WTC11 (cell line): ENCODE data around the gene SSH2. TPM values are rescaled to one million over a fixed set of nuclear protein-coding genes. Genes with fewer than 3 reads are reported as not detected.

Source experiments
- ATAC-seq: fragments of 200-7000 bp; cut with Tn5 transposase; 2 replicates; pipeline ENCODE4 v1.10.0; 2021; ENCODE audit warnings: mild to moderate bottlenecking, moderate library complexity
- CTCF ChIA-PET: fragments of 300-600 bp; sonication (Branson Sonifier 250); formaldehyde crosslinking; loops from one replicate; lab custom pipeline; 2021; ENCODE audit warnings: antibody characterized with exemption; lab: Charles Lee
- POLR2A ChIA-PET: fragments of 350-600 bp; sonication (Branson Sonifier 250); formaldehyde crosslinking; loops from one replicate; lab custom pipeline; 2021; ENCODE audit warnings: antibody characterized with exemption; lab: Charles Lee
- DNase-seq: peaks from one replicate; pipeline ENCODE4 v3.0.0; 2021; ENCODE audit warnings: low spot score
- H3K27ac Mint-ChIP-seq: 2 replicates; pipeline ENCODE4 v1.8.0; 2021; ENCODE audit warnings: mixed read lengths
- H3K27me3 Mint-ChIP-seq: 2 replicates; pipeline ENCODE4 v1.8.0; 2021; ENCODE audit warnings: low read depth, mild to moderate bottlenecking, moderate library complexity, mixed read lengths
- H3K36me3 Mint-ChIP-seq: 2 replicates; pipeline ENCODE4 v1.8.0; 2021; ENCODE audit warnings: mixed read lengths
- H3K4me1 Mint-ChIP-seq: 2 replicates; pipeline ENCODE4 v1.8.0; 2022; ENCODE audit warnings: mixed read lengths
- H3K4me3 Mint-ChIP-seq: 2 replicates; pipeline ENCODE4 v1.8.0; 2021; ENCODE audit warnings: mild to moderate bottlenecking, moderate library complexity, mixed read lengths
- H3K9me3 Mint-ChIP-seq: 2 replicates; pipeline ENCODE4 v1.8.0; 2021; ENCODE audit warnings: mixed read lengths
- ATF6 ChIP-seq: sonication (generic); formaldehyde crosslinking; IDR thresholded peaks from 2 replicates; pipeline ENCODE4 v1.8.1; 2023; ENCODE audit warnings: mild to moderate bottlenecking, missing genetic modification reagents
- CBFB ChIP-seq: sonication (generic); formaldehyde crosslinking; IDR thresholded peaks from 2 replicates; pipeline ENCODE4 v1.8.1; 2022; ENCODE audit warnings: mild to moderate bottlenecking, low read depth, missing genetic modification reagents
- CDX4 ChIP-seq: fragments of 250-450 bp; sonication (Bioruptor Pico); IDR thresholded peaks from 2 replicates; pipeline ENCODE4 v1.9.0; 2021; ENCODE audit warnings: moderate library complexity, mild to moderate bottlenecking, inconsistent platforms, borderline replicate concordance
- ERG ChIP-seq: fragments of 250-450 bp; sonication (Bioruptor Pico); IDR thresholded peaks from 2 replicates; pipeline ENCODE4 v1.8.0; 2021; ENCODE audit warnings: mild to moderate bottlenecking
- ETV6 ChIP-seq: sonication (generic); formaldehyde crosslinking; IDR thresholded peaks from 2 replicates; pipeline ENCODE4 v1.8.1; 2022; ENCODE audit warnings: mild to moderate bottlenecking, missing genetic modification reagents
- FOXK1 ChIP-seq: sonication (generic); formaldehyde crosslinking; IDR thresholded peaks from 2 replicates; pipeline ENCODE4 v1.8.0; 2022; ENCODE audit warnings: mild to moderate bottlenecking, moderate library complexity, missing genetic modification reagents
- FOXP1 ChIP-seq: sonication (generic); formaldehyde crosslinking; IDR thresholded peaks from 2 replicates; pipeline ENCODE4 v1.8.0; 2022; ENCODE audit warnings: missing genetic modification reagents, mild to moderate bottlenecking, moderate library complexity, borderline replicate concordance
- HMGA2 ChIP-seq: fragments of 250-450 bp; sonication (Bioruptor Pico); IDR thresholded peaks from 2 replicates; pipeline ENCODE4 v1.4.0; 2021; ENCODE audit warnings: mild to moderate bottlenecking, moderate library complexity
- JAZF1 ChIP-seq: fragments of 250-450 bp; sonication (Bioruptor Pico); IDR thresholded peaks from 2 replicates; pipeline ENCODE4 v1.9.0; 2021; ENCODE audit warnings: moderate library complexity, mild to moderate bottlenecking, inconsistent platforms
- NFATC4 ChIP-seq: fragments of 250-450 bp; sonication (Bioruptor Pico); IDR thresholded peaks from 2 replicates; pipeline ENCODE4 v1.9.0; 2021; ENCODE audit warnings: mild to moderate bottlenecking
- OVOL2 ChIP-seq: fragments of 250-450 bp; sonication (Bioruptor Pico); IDR thresholded peaks from 2 replicates; pipeline ENCODE4 v1.9.0; 2021; ENCODE audit warnings: mild to moderate bottlenecking, borderline replicate concordance
- PREB ChIP-seq: sonication (generic); formaldehyde crosslinking; IDR thresholded peaks from 2 replicates; pipeline ENCODE4 v1.8.1; 2022; ENCODE audit warnings: mild to moderate bottlenecking, missing genetic modification reagents, moderate library complexity, borderline replicate concordance
- RELA ChIP-seq: sonication (generic); formaldehyde crosslinking; IDR thresholded peaks from 2 replicates; pipeline ENCODE4 v1.8.1; 2022; ENCODE audit warnings: missing genetic modification reagents, mild to moderate bottlenecking, borderline replicate concordance
- SMAD3 ChIP-seq: sonication (generic); formaldehyde crosslinking; IDR thresholded peaks from 2 replicates; pipeline ENCODE4 v1.8.0; 2022; ENCODE audit warnings: missing genetic modification reagents, mild to moderate bottlenecking, borderline replicate concordance
- SP1 ChIP-seq: sonication (generic); formaldehyde crosslinking; conservative IDR thresholded peaks from 2 replicates; pipeline ENCODE4 v1.8.1; 2022; ENCODE audit warnings: missing genetic modification reagents
- TEAD4 ChIP-seq: sonication (generic); formaldehyde crosslinking; IDR thresholded peaks from 2 replicates; pipeline ENCODE4 v1.8.0; 2022; ENCODE audit warnings: mild to moderate bottlenecking, missing genetic modification reagents
- USF2 ChIP-seq: sonication (generic); formaldehyde crosslinking; IDR thresholded peaks from 2 replicates; pipeline ENCODE4 v1.8.1; 2023; ENCODE audit warnings: mild to moderate bottlenecking, missing genetic modification reagents, moderate library complexity
- ZBTB21 ChIP-seq: sonication (generic); formaldehyde crosslinking; IDR thresholded peaks from 2 replicates; pipeline ENCODE4 v1.8.1; 2023; ENCODE audit warnings: mild to moderate bottlenecking, missing genetic modification reagents, borderline replicate concordance
- ZNF416 ChIP-seq: fragments of 250-450 bp; sonication (Bioruptor Pico); IDR thresholded peaks from 2 replicates; pipeline ENCODE4 v1.9.0; 2021; ENCODE audit warnings: mild to moderate bottlenecking, inconsistent platforms
- total RNA-seq: library from RNA; stranded (reverse); gene quantifications from 3 replicates; pipeline ENCODE4 v1.2.3, GENCODE V29; 2021
- TF ChIP-seq, protein P1 (sequence below): sonication (generic); formaldehyde crosslinking; IDR thresholded peaks from 2 replicates; pipeline ENCODE4 v1.8.1; 2022; ENCODE audit warnings: low read depth, mild to moderate bottlenecking, moderate library complexity, missing genetic modification reagents, borderline replicate concordance
- TF ChIP-seq, protein P2 (sequence below): sonication (generic); formaldehyde crosslinking; IDR thresholded peaks from 2 replicates; pipeline ENCODE4 v1.8.0; 2022; ENCODE audit warnings: mild to moderate bottlenecking, missing genetic modification reagents
- TF ChIP-seq, protein P3 (sequence below): sonication (generic); formaldehyde crosslinking; IDR thresholded peaks from 2 replicates; pipeline ENCODE4 v1.8.0; 2022; ENCODE audit warnings: mild to moderate bottlenecking, missing genetic modification reagents
- TF ChIP-seq, protein P4 (sequence below): sonication (generic); formaldehyde crosslinking; IDR thresholded peaks from 2 replicates; pipeline ENCODE4 v1.8.1; 2022; ENCODE audit warnings: low read depth, missing genetic modification reagents, borderline replicate concordance

The SSH2 gene
- total RNA-seq, 1 experiment from 2014 or later = 14.3 TPM

DNA sequence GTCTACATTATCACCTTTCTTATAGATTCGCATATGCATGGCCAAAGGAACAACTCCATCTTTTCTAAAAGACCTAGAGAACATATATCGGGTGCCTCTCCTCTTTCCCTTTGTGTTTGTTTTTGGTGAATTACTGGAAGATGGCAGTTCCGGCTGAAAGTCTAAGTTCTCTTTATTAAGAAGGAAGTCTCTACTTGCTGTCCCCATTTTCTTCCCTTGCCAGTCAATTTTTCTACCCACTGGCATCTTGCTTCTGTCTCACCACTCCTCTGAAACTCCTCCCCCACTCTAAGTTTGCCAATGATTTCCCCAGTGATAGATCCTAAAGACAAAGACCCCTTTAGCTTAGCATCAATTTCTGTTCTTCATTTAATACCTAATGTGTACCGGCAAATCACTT is 213.5 kb downstream of the SSH2 start:
- H3K27me3 Mint-ChIP-seq = no peaks in the 10 kb centered on the region
- DNase-seq (no peak), ATAC-seq (no peak)
- TF ChIP-seq FOXP1 (CRISPR knock-in tag) (no peak), TEAD4 (CRISPR knock-in tag) (no peak), PREB (CRISPR knock-in tag) (no peak), ZNF416 (CRISPR knock-in tag) (no peak), ATF6 (CRISPR knock-in tag) (no peak), OVOL2 (CRISPR knock-in tag) (no peak), NFATC4 (no peak), ERG (CRISPR knock-in tag) (no peak), ETV6 (CRISPR knock-in tag) (no peak), SP1 (CRISPR knock-in tag) (no peak), CBFB (CRISPR knock-in tag) (no peak), JAZF1 (CRISPR knock-in tag) (no peak), RELA (CRISPR knock-in tag) (no peak), FOXK1 (CRISPR knock-in tag) (no peak), ZBTB21 (CRISPR knock-in tag) (no peak), SMAD3 (CRISPR knock-in tag) (no peak), HMGA2 (CRISPR knock-in tag) (no peak)
- TF ChIP-seq, protein P1, sequence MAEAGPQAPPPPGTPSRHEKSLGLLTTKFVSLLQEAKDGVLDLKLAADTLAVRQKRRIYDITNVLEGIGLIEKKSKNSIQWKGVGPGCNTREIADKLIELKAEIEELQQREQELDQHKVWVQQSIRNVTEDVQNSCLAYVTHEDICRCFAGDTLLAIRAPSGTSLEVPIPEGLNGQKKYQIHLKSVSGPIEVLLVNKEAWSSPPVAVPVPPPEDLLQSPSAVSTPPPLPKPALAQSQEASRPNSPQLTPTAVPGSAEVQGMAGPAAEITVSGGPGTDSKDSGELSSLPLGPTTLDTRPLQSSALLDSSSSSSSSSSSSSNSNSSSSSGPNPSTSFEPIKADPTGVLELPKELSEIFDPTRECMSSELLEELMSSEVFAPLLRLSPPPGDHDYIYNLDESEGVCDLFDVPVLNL (CRISPR knock-in tag) = no peak
- TF ChIP-seq, protein P2, sequence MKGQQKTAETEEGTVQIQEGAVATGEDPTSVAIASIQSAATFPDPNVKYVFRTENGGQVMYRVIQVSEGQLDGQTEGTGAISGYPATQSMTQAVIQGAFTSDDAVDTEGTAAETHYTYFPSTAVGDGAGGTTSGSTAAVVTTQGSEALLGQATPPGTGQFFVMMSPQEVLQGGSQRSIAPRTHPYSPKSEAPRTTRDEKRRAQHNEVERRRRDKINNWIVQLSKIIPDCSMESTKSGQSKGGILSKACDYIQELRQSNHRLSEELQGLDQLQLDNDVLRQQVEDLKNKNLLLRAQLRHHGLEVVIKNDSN (CRISPR knock-in tag) = no peak
- TF ChIP-seq, all 79 proteins: peak for 0
- no peaks in the 10 kb centered on the region for H3K36me3 Mint-ChIP-seq
- H3K4me1 Mint-ChIP-seq = peaks cover 55% of the 10 kb centered on the region
- POLR2A ChIA-PET = no interaction called here
- H3K9me3 Mint-ChIP-seq = no peaks in the 10 kb centered on the region
- CTCF ChIA-PET = no interaction called here
- H3K27ac Mint-ChIP-seq = no peak overlapping the region
- no peak overlapping the region for H3K4me3 Mint-ChIP-seq

DNA sequence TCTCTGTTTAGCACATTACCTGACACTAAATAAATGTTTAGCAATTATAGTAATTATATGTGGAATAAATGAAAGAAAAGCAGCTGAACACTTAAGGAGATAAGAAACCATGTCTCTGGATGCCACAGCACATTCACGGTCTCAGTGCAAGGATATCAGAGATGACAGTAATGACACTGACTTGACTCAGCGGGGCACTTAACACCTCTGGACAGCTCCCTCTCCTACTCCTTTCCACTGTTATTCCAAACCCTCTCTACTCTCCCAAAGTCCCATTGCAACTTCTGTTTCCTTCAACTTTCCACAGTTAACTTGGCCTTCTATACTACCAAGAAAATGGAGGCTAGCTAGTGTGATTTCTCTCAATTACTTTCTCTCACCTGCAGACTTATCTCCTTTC is 214.3 kb downstream of the SSH2 start:
- H3K27ac Mint-ChIP-seq = no peak overlapping the region
- H3K27me3 Mint-ChIP-seq = no peaks in the 10 kb centered on the region
- H3K9me3 Mint-ChIP-seq = no peaks in the 10 kb centered on the region
- H3K4me3 Mint-ChIP-seq = no peak overlapping the region
- peaks cover 53% of the 10 kb centered on the region for H3K4me1 Mint-ChIP-seq
- ChIA-PET CTCF (no interaction called here), POLR2A (no interaction called here)
- ATAC-seq (no peak), DNase-seq (no peak)
- no peaks in the 10 kb centered on the region for H3K36me3 Mint-ChIP-seq
- TF ChIP-seq, protein P3, sequence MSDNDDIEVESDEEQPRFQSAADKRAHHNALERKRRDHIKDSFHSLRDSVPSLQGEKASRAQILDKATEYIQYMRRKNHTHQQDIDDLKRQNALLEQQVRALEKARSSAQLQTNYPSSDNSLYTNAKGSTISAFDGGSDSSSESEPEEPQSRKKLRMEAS = no peak
- TF ChIP-seq USF2 (CRISPR knock-in tag) (no peak), CDX4 (CRISPR knock-in tag) (no peak), RELA (CRISPR knock-in tag) (no peak)
- TF ChIP-seq, protein P4, sequence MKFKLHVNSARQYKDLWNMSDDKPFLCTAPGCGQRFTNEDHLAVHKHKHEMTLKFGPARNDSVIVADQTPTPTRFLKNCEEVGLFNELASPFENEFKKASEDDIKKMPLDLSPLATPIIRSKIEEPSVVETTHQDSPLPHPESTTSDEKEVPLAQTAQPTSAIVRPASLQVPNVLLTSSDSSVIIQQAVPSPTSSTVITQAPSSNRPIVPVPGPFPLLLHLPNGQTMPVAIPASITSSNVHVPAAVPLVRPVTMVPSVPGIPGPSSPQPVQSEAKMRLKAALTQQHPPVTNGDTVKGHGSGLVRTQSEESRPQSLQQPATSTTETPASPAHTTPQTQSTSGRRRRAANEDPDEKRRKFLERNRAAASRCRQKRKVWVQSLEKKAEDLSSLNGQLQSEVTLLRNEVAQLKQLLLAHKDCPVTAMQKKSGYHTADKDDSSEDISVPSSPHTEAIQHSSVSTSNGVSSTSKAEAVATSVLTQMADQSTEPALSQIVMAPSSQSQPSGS (CRISPR knock-in tag) = no peak
